Measurements from ENCODE around the gene VGLL4.

The VGLL4 gene

DNA sequence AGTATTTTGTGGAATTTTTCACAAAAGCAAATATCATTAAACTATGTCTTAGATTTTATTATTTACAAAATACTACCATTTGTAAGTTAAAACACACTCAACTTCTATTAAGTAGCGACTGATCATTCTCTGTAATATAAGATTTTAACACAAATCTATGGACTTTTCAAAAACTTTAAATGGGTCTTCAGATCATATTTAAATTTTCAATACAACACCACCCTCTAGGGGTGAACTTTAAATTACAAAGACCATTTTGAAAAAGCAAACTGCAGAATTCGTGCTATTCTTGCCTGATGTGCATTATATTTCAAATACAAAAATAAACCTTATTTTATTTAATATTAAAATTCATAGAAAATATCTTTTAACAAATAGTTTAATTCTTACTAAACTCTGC, 8.2 kb upstream of the VGLL4 start:
- DNase-seq: no peak

DNA sequence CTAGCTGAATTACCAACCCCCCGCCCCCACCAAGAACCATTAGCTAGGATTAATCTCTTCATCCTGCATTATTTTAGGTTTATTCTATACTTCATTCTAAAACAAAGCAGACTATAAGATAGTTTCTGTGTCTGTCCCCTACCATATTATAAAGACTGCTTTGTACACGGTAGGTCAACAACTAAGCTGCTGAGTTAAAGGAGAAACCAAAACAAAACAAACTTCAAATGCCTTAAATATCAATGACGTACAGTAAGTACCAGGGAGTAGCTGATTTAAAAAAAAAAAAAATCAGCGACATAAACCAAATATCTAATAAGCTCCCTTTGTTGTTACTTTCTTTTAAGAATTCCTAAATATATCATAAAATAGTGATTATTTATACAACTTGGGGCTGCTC, 7.8 kb upstream of the VGLL4 start:
- no peak for DNase-seq

DNA sequence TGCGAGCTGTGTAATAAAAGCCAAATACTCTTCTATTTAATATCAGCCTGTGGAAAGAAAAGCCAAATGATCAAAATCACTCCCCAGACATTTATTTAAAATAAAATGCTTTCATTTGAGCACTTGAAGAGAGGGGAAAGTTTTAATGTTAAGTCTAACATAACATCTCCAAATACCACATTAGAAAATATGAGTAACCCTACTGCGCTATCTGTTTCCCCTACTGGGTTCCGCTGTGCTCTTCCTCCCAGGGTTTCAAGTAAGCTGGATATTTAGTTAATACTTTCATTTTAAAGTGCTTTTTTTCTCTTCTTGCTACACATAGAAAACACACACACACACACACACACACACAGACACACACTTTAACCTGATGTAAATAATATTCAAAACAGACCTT, 6.7 kb upstream of the VGLL4 start:
- DNase-seq: no peak

DNA sequence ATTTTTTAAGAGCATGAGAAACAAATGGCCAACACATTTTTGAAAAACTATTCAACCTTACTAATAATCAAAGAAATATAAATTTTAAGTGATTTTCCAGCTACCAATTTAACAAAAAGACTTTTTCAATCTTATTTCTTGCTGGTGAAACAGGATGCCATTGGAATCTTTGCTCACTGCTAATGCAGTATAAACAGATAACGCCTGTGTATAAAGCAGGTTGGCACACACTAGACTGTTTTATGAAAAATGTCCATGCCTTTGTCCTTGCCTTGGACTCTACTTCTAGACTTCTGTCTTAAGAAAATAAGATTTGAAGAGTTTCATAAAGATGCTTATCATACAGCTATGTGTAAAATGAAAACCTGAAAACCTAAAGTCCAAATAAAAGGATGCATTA, 5.0 kb upstream of the VGLL4 start:
- DNase-seq: no peak

DNA sequence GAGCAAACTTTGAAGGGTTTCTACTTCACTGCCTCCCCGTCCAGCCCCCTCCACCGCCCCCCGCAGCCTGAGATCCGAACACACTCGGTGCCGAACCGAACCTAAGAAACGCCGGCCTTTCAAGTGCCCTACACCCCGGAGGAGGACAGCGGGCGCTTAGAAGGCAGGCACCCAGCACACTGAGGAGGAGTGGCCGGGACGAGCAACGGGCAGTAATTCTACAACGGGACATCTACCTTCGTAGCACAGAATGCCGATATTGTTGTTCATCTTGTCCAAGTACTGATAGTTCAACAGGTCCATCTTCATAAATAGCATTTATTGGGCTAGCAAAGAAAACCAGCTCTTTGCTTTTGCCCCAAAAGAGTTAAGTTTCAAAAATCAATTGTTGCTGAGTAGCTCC, 513 bp downstream of the VGLL4 start:
- no peak for DNase-seq

DNA sequence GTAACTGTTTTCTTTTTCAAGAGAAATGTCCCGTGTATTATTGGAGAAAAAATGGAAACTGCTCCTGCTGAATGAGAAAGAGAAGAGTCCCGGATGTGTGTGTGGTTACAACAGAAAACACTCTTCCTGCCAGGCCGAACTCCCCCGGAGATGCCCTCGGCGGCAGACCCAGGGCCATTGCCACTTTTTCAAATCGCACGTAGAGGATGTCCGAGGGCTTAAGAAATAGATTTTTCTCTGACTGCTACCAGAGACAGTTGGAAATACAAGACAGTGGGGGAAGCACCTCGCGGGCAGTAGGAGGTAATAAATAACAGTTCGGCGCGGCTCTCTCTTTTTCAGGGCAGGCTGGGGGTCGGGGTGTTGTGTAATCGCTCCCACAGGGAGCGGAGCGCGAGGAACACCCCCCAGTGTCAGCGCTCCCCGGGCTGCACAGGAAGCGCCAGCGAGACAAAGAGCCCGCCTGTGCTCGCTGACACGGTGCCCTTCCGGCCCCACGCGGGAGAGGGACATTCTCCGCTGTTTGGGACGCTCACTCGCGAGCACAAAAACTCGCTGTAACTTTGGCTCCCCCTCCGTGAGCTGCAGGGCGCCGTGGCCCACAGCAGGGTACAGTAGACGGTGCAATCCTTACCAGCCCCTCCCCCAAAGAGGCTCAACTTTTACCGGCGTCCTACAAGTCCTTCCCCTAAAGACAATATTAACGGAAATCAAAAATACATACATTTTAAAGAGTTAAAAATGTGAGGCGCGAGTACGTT, 1.1 kb downstream of the VGLL4 start:
- no peak for DNase-seq

DNA sequence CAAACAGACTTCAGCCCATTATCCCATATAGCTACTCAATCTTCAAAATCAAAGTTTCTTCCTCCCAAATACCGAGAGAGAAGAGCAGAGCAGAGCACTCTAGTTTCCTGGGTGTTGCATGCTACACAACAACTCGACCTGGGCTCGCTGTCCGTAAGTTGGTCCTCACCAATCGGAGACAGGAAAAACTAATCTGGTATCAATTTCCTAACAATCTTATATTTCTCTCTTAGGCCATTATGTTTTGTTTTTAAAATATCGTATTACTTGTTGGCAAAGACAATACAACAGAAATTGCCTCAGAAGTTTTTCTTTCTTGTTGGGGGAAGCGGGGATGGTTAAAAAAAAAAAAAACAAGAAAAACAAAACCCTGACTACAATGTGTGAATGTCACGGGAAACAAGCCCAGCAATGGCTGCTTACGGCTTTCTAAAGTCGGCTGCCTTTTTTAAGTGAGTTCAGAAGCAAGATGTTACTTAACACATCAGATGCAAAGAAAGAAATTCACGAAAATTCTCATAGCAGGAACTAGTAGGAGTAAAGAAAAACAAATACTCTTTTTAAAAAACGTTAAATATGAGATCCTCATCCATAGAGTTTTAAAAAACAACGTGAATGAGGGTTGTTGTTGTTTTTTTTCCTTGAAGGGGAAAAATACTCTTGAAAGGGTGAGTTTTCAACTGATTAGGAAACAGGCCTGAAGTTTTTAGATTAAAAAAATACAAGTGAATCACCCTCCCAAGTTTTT, 1.9 kb downstream of the VGLL4 start:
- no peak for DNase-seq

DNA sequence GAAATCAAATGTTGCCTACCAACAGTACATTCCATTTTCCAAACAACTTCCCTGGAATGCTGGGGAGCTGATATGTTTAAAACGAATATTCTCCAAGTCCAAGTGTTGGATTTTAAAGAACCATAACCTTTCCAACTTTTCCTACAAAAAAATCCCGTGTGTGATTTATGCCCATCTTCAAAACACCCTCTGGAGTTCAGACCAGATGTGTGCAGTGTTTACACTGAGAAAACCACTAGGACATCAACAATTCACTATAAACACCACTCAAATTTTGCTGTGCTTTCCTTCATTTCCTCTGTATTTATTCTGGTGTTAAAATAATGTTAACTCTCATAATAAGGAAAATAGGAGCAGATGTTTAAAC, 2.4 kb downstream of the VGLL4 start:
- no peak for DNase-seq

DNA sequence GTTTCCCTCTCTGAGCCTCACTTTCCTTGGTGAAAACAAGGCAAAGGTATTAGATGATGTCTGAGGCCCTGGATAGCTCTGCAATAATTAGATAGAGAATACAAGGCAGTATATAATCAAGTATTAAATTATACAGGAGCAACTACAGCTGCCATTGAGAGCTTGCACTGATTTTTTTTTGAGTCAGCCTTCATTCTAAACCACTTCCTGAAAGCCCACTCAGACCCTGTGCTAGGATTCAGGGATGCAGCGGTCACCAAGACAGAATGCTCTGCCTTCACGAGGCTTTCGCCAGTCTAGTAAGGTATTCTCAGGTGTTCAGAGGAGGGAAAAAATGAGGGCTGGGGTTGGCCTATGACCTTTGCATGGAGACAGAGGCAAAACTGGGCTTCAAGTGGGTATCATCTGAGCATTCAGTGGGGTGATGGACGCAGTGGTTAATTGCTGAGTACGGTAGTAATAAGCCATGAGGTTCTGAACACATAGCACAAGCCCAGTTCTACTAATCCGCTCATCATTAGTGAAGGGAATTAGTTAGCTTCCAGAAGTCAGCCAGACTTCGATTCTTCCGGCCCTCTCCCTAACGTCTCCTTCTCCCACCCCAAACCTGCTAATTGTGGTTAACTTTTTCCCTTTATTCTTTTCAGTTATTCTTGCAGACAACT, 3.6 kb downstream of the VGLL4 start:
- DNase-seq: no peak

DNA sequence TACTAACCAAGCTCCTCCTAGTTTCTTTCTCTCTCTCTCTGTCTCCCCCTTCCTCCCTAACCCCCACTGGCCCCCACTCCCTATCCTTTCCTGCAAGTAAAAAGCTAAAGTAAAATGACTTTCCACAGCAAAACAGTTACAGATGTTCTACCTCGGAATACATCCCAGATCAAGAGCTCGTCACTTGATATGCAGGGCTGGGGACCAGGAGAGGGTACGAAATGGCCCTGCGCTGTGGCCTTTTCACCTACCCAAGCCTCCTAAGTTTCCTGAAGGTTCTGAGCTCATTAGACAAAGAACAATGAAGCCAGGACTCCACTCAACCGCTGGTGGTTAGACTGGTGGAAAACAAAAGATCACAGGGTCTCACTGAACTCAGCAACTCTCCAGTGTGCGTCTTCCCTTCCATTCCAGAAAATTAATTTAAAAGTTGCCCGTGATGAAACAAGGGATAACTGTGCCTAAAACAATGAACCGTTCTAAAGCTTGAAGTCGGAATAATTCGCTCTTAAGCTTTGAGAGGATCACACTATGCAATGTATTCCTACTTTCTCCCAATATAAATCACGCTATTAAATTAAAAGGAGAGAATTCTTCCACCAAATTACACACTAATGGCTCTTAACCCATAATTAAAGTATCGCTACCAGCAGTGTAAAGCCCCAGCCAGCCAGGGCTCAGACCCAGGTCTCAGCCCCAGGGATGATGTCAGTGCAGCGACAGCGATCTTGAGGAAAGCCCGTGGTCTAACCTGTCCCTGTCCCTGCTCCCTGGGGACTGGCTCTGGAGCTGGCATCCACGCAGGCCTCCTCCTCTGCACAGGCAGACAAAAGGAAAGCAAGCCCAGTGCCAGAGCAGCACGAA, 5.0 kb downstream of the VGLL4 start:
- peak in 1 of 2 experiments; percentile 19 for DNase-seq

DNA sequence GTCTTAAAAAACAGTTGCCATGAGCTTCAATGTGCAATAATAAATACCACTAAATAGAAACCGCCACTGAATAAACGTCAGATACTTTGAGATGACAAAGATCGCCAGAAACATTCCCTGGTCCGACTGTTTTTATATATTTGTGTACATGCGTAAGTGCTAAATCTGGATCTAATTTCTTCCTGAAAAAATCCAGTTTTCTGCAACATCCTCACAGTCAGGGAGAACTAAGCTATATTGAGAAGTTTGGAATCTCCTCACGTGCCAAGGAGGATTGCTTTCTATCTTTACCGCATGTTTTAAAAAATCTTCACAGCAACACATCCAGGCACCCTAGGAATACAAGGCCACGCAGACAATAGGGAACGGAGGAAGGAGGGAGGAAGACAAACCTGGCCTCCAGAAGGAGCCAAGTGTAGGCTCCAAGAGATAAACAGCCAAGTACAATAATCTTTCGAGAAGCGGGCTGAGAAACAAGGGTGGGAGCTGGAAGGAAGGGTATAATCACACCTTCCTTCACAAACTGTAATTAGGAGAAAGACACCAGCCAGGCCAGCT, 5.7 kb downstream of the VGLL4 start:
- no peak for DNase-seq

DNA sequence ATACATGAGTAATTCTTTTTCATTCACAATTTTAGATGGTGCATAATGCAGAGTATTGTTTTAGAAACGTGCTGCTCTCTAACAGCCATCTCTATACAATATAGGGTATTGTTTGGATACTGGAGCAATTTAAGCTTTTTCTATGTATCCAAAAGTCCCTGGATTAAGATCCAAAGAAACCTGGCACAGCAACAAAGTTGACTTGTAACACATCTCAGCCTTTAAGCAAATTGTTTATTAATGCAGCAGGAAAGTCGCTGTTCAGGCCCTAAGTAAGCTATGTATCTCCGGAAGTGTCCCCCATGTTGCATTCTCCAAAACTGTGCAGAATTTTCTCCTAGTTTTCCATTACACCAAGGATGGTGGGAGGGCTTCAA, 7.3 kb downstream of the VGLL4 start:
- DNase-seq: no peak

DNA sequence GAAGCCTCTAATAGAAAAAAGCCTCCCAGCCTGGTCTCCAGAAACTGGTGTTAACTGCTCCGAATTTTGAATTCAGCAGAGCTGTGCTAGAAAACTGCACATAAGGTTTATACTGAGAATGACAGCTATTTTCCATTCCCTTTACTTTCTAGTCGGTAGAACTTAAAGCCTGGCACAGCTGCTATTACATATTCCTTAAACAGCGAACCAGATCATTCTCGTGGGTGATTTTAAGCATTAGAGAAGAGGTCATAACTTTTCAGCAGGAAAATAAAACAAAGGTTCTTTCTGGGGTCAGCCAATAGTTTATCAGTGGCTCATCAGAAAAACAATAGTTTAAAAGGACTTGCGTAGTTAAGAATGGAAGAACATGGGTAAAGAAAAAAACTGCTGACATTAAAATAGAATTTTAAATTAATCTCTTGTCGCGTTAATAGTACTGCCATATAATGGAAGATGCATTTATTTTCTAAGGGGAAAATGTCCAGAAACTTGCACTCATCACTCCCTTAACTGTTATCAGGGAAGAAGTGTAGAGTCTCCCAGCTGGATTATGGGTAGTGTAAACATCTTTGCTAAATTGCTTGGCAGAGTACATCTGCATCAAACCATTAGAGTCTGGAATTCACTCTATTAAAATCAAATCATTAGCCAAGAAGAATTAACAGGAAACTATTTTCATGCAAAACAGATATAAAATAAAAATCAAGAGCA, 7.9 kb downstream of the VGLL4 start:
- no peak for DNase-seq

DNA sequence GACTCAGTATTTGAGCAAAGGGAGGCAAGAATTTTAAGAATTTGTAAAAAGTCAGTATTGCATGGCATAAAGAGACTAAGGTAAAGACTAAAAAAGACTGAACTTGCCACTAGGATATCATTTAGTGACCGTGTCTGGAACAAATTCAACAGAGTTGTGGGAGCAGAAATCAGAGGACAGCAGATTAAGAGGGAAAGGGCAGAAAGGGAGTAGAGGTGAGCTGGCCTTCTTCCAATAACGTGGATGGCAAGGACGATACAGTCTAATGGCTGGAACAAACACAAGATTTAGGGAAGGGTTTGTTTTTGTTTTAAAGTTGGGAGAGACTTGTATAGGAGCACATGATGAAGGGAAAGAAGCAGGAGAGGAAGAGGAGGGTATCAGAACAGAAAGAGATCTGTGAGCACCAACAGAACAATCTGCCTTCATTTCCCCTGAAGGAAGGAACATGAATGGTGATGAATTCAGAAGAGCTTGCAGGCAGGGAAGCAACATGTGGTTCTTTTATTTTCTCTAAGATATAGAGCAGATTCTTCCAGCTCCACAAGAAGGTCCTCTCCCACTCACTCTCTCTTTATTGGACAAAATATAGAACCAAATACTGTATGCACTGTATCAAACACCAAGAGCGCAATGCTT, 8.6 kb downstream of the VGLL4 start:
- no peak for DNase-seq

DNA sequence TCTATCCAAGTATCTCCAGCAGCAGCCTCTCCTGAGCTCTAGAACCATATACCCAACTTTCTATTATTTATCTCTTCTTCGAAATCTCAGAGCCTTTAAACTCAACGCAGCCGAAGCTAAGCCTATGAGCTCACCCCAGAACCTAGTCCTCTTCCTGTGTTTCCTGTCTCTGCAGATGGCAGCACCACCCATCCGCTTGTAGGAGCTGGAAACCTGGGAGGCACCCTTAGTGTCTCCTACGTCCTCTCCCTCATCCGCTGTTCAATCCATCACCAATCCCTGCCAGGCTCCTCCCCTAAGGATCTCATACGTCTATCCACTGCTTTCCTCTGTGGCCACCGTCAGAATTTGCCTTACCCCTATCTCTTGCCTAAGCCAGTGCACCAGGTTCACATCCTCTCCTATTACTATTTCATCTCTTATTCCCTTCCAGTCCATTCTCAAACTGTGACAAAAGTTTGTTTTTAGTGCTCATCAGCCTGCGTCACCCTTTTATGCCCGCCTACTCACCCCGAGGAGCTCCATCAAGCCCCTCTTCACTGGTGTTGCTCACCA, 9.6 kb downstream of the VGLL4 start:
- no peak for DNase-seq

DNA sequence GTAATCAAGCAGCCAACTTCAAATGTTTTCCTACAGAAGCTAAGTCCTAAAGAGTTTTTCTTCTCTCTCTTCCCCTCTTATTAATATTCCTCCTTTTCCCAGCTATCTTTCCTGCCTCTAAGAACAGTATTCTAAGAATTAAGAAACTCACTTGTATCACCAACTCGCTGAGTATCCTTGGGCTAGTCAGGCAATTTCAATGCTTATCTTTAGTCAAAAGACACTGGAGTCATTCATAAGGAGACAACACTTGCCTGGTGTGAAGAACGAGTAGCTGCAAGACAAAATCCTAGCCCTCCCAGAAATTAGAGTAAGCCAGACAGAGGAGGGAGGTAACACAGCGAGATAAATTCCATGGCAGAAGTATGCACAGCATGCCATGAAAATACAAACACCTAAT, 10.7 kb downstream of the VGLL4 start:
- no peak for DNase-seq

DNA sequence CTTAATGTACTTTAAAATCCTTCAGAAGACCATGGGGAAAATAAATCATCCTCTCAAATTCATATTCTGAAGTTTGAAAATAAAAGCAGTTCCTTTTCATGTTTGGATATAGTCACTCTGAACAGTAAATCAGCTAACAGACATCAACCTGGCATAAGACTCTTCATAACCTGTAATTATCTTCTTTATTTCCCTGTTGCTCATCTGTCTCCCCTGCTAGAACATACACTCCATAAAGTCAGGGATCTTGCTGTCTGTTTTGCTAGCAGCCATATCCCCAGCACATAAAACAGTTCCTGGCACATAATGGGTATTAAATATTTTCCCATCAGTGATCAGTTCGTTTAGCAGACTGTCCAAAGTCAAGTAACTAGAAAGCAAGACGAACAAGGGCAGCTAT, 11.2 kb downstream of the VGLL4 start:
- no peak for DNase-seq

DNA sequence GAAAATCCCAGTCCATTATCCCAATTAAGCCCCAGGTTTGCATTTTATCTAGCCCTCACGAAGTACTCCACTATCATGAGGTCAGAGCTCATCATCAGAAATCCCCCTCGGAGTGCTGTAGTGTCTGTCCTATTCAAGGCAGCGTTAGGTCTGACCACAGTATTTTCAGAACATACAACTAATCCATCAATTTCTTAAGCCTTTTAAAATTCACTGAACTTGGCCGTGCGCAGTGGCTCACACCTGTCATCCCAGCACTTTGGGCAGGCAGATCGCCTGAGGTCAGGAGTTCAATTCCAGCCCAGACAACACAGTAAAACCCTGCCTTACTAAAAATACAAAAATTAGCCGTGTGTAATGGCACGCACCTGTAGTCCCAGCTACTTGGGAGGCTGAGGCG, 11.9 kb downstream of the VGLL4 start:
- no peak for DNase-seq

DNA sequence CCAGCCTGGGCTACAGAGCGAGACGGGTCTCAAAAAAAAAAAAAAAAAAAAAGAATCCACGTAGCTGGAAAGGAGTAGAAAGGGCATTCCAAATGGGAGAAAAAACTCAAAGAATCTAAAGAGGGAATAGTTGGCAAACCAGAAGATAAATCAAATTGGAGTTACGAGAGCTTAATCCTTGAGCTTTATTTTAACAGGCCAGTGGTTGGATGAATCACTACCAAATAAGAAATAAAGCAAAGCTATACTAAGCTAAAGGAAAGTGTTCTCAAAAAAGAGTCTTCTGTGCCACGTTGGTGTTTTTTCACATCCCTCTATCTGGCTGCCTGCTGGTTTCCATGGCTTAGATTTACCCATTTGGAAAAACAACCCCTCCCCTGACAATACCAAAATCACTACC, 14.0 kb downstream of the VGLL4 start:
- DNase-seq: no peak

DNA sequence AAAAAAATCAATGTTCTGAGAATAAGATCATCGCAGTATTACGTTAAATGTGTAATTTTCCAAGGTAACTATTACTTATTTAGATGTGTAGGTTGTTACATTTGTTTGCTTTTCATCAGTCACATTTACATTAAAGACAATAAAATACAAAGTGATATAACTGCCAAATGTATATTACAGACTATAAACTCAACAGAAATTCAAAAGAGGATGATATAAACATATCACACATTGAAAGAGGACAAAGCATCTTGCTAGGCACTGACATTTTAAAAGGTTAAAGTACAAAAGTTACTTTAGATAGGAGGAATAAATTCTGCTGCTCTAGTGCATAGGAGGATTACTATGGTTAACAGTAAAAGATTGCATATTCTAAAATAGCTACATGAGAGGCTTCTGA, 16.1 kb downstream of the VGLL4 start:
- DNase-seq: no peak

DNA sequence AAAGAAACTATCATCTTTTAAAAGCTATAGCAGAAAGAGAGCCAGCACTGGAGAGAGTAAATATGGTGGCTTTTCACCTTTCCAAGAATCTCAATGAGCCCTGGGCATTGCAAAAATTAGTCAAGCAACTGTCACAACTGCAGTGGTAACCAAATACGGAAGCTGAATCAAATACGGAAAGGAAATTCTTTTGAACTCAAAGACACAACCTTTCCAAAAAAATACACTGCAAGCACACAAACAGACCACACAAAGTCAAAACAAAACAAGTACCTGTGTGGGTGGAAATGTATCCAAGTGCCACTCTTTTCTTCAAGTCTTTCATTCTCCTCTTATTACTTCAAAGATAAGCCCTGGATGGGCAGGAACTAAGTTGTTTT, 17.6 kb downstream of the VGLL4 start:
- DNase-seq: no peak

Measured in NCI-H187 (cell line).